HepG2 (cell line): ENCODE results near the gene PARD3. TPM values are rescaled to one million over a fixed set of nuclear protein-coding genes. Genes with fewer than 3 reads are reported as not detected.

ENCODE experiments used
- ATAC-seq: fragments of 200-7000 bp; cut with Tn5 transposase; 3 replicates; pipeline ENCODE4 v1.9.1; 2020; ENCODE audit warnings: mild to moderate bottlenecking, moderate library complexity
- BruUV-seq: library from RNA; stranded (reverse); fragments of 400-500 nt; replicated peaks from 2 replicates; lab custom pipeline; 2021; lab: Mats Ljungman, UMichigan
- CTCF ChIA-PET: fragments of 300-600 bp; formaldehyde crosslinking; extraction: SDS; loops from one replicate; lab custom pipeline; 2021; ENCODE audit warnings: low total read pairs, inconsistent platforms, low intra/inter-chr PET ratio; lab: Yijun Ruan, JAX
- POLR2A ChIA-PET: fragments of 350-600 bp; sonication (Branson Sonifier 250); formaldehyde crosslinking; loops from one replicate; lab custom pipeline; 2020; ENCODE audit warnings: antibody characterized with exemption, inconsistent platforms; lab: Yijun Ruan, JAX
- DNase-seq: peaks from one replicate; pipeline ENCODE4 v3.0.0-alpha.2; 2015; ENCODE audit warnings: low spot score
- FAIRE-seq: peaks from 3 replicates; lab custom pipeline; 2011; peaks lifted over from hg19 to GRCh38; lab: Jason Lieb, UNC
- H2AFZ ChIP-seq: one replicate; pipeline ENCODE4 v1.6.1; 2011; ENCODE audit warnings: low read length, inconsistent platforms
- H3K27ac ChIP-seq: fragments of 300-600 bp; 3 replicates; pipeline ENCODE4 v1.8.0; 2011; ENCODE audit warnings: mixed run types, mild to moderate bottlenecking, mixed read lengths, low read length, inconsistent platforms; ENCODE audit not compliant: insufficient read depth; ENCODE audit errors: extremely low read length
- H3K27me3 ChIP-seq, 2 experiments: fragments of 200-600 bp in 1 of 2; 2 replicates in 1 of 2; 3 replicates in 1 of 2; pipeline versions ENCODE4 v1.6.0 to v1.8.0; 2011; ENCODE audit warnings: low read length in 2 of 2, mild to moderate bottlenecking in 2 of 2, moderate library complexity in 2 of 2, inconsistent platforms in 1 of 2; ENCODE audit not compliant: insufficient read depth in 2 of 2, control insufficient read depth in 1 of 2
- H3K36me3 ChIP-seq, 2 experiments: fragments of 200-600 bp in 1 of 2; replicated peaks in 1 of 2; 2 replicates in 1 of 2; 3 replicates in 1 of 2; pipeline versions ENCODE4 v1.5.1 to v1.8.0; 2011; ENCODE audit warnings: low read length in 2 of 2, inconsistent platforms in 1 of 2; ENCODE audit not compliant: insufficient read depth in 2 of 2, control insufficient read depth in 1 of 2
- H3K4me1 ChIP-seq: 2 replicates; pipeline ENCODE4 v1.5.1; 2012; ENCODE audit warnings: low read length, inconsistent platforms; ENCODE audit not compliant: insufficient read depth
- H3K4me2 ChIP-seq: 2 replicates; pipeline ENCODE4 v1.6.0; 2011; ENCODE audit warnings: low read depth, low read length, inconsistent platforms
- H3K4me3 ChIP-seq, 3 experiments: fragments of 200-600 bp in 1 of 3; sonication (generic), shearing (Covaris generic) in 1 of 3; replicated peaks in 1 of 3; 2 replicates each; pipeline ENCODE4 v1.5.1; 2011 to 2016; ENCODE audit warnings: low read length in 3 of 3, inconsistent platforms in 2 of 3, low read depth in 2 of 3, mild to moderate bottlenecking in 2 of 3, control low read depth in 1 of 3, mixed read lengths in 1 of 3; ENCODE audit not compliant: insufficient read depth in 1 of 3
- H3K79me2 ChIP-seq: one replicate; pipeline ENCODE4 v1.6.1; 2011; ENCODE audit warnings: low read length, inconsistent platforms; ENCODE audit not compliant: insufficient read depth
- H3K9ac ChIP-seq: 2 replicates; pipeline ENCODE4 v1.6.0; 2011; ENCODE audit warnings: mild to moderate bottlenecking, low read depth, low read length, inconsistent platforms; ENCODE audit not compliant: insufficient read depth
- H3K9me3 ChIP-seq: 2 replicates; pipeline ENCODE4 v1.5.1; 2012; ENCODE audit warnings: mild to moderate bottlenecking, low read length
- H4K20me1 ChIP-seq: 2 replicates; pipeline ENCODE4 v1.6.0; 2011; ENCODE audit warnings: inconsistent platforms, mild to moderate bottlenecking, low read length, moderate library complexity; ENCODE audit not compliant: insufficient read depth
- ELF4 ChIP-seq: sonication (generic); formaldehyde crosslinking; IDR thresholded peaks from 2 replicates; pipeline ENCODE4 v1.5.0; 2020; ENCODE audit warnings: missing genetic modification reagents, mild to moderate bottlenecking, moderate library complexity, borderline replicate concordance
- NR2F6 ChIP-seq, 2 experiments: IDR thresholded peaks; 2 replicates each; pipeline ENCODE4 v1.6.1; 2016; ENCODE audit warnings: antibody characterized with exemption in 1 of 2, mild to moderate bottlenecking in 1 of 2
- ZNF12 ChIP-seq: sonication (generic); formaldehyde crosslinking; IDR thresholded peaks from 2 replicates; pipeline ENCODE4 v1.5.0; 2020; ENCODE audit warnings: missing genetic modification reagents
- WGBS: methylation state at CpG from one replicate; pipeline ENCODE4 v1.1.6; 2017; ENCODE audit warnings: low lambda C conversion rate; 5-methylcytosine and 5-hydroxymethylcytosine counted together
- in situ Hi-C: cut with HindIII; loops from 2 replicates; pipeline ENCODE4 v1.10.0; 2017; ENCODE audit warnings: low pct_unique_long_range_greater_than_20kb; ENCODE audit not compliant: extremely low pct_ligation_motif_present
- intact Hi-C: fragments of 100-400 bp; cut with micrococcal nuclease; formaldehyde crosslinking; loops from one replicate; pipeline ENCODE4 v1.10.0; 2022; ENCODE audit not compliant: unreplicated experiment
- polyA plus RNA-seq, 8 experiments: library from polyadenylated mRNA; depleted of rRNA in 3 of 8; stranded (reverse) in 7 of 8; unstranded in 1 of 8; fragments of >200 nt; fragmentation: Illumina TruSeq in 4 of 8; extraction: Trizol in 4 of 8; gene quantifications; 2 replicates each; pipeline versions ENCODE4 v1.2.1 to v1.2.3, GENCODE V29; 2011 to 2016; ENCODE audit warnings: low read depth in 4 of 8, missing spikeins in 1 of 8, mixed read lengths in 1 of 8; ENCODE audit not compliant: insufficient read depth in 1 of 8
- total RNA-seq, 5 experiments: library from RNA; depleted of rRNA; stranded (reverse); fragments of >200 nt; fragmentation: Illumina TruSeq; extraction: Trizol; gene quantifications; 2 replicates each; pipeline ENCODE4 v1.2.3, GENCODE V29; 2016; ENCODE audit warnings: low read depth in 1 of 5
- TF ChIP-seq, protein P1 (sequence below): sonication (generic); formaldehyde crosslinking; IDR thresholded peaks from 2 replicates; pipeline ENCODE4 v1.5.0; 2020; ENCODE audit warnings: missing genetic modification reagents

The PARD3 gene
- total and polyA plus RNA-seq, 2 of the 13 experiments (the other 11 are each of a cell fraction or from before 2014, with no cell fraction given), result 40.9 to 60.0 TPM

DNA sequence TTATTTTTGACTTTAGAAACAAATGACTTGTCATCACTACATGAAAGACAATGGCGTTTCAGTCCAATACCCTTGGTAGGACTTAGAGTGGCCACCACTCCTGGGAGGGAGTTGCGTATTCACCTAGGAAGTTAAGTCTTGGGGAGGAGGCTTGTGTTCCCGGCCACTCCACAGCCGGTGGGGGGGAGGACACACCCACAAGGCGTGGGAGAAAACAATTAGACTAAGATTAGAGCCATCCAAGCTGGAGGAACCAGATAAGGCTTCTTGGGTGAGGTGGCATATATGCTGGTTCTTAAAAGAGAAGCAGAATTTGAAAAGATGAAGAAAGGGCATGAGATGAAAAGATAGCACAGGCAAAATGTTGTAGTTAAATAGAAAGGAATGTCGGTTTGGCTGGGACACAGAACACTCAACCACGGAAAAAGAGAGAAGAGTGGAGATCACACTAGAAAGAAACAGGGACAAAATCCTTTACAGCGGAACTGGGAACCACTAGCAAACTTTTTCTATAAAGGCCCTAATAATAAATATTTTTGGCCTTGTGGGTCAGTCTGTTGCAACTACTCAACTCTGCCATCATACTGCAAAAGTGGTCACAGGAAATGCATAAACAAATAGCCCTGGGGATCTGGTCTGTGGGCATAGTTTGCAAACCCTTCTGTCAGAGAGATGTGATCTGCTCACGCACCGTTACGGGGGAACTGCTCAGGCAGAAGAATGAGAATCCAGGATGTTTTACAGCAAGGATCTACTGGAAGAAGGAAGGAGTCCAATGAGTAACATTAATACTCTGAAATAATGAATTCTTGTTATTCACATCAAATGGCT, 651.8 kb downstream of the PARD3 start:
- intact Hi-C loops, result no loop called here
- Histone ChIP-seq H3K79me2 (no peaks in the 10 kb centered on the region), H3K27ac (peak overlapping the region; percentile 36), H3K4me2 (no peak overlapping the region), H3K4me1 (peaks cover 41% of the 10 kb centered on the region), H3K36me3 (no peaks in the 10 kb centered on the region), H3K27me3 (no peaks in the 10 kb centered on the region), H2AFZ (no peak overlapping the region), H3K9ac (no peak overlapping the region), H3K9me3 (no peaks in the 10 kb centered on the region), H4K20me1 (no peaks in the 10 kb centered on the region), H3K4me3 (no peak overlapping the region)
- TF ChIP-seq, protein P1, sequence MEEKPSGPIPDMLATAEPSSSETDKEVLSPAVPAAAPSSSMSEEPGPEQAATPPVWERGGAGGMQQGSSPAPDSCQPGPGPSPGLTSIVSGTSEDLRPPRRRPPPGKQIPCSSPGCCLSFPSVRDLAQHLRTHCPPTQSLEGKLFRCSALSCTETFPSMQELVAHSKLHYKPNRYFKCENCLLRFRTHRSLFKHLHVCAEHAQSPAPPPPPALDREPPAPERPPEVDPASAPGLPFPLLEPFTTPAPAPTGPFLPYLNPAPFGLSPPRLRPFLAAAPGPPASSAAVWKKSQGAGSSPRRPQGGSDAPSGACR (CRISPR knock-in tag), result no peak
- peak; percentile 19; the same call in 1 of the 2 replicates for TF ChIP-seq ZNF12 (CRISPR knock-in tag)
- in situ Hi-C loops, result no loop called here
- POLR2A ChIA-PET, result no interaction called here
- FAIRE-seq (no peak), ATAC-seq (no peak), DNase-seq (no peak)
- no TSS peak for BruUV-seq
- CTCF ChIA-PET, result no interaction called here
- 92% methylated on average over 11 of the region's 11 CpGs for WGBS

DNA sequence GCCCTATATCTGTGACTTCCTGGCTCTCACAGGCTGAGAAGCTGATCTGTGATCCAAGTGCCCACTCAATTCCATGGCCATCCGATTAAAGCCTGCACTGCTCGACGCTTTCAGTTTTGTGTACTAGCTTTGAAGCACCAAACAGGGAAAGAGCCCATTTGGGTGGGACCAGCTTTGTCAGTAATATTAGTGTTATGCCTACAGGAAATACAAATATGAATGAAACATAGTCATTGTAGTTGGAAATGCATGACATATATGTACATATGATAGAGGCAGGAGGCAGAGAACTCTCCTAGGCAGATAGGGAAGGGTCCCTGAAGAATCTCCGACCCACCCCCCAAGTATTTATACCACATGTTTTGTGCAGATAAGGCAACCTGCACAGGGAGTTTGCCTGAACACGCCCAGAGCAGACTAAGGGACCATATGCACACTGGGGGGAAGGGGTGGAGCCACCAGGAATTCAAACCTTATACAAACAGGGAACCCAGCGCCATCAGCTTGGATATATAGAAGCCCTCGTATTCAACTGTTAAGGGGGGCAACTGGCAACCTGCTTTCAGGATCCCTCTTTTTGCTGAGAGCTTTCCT, 653.2 kb downstream of the PARD3 start:
- ChIA-PET POLR2A (interaction anchor here (0.7 kb wide), 1 partner anchor 470 kb away, joined by 4 read pairs; no protein-coding TSS in a partner anchor), CTCF (no interaction called here)
- no peak overlapping the region for H2AFZ ChIP-seq
- 88% methylated on average over 7 of the region's 7 CpGs for WGBS
- no peak overlapping the region for H3K4me2 ChIP-seq
- BruUV-seq, result no TSS peak
- H3K36me3 ChIP-seq, result no peaks in the 10 kb centered on the region
- H3K27ac ChIP-seq, result no peak overlapping the region
- H3K4me3 ChIP-seq, result no peak overlapping the region
- H3K9me3 ChIP-seq, result no peaks in the 10 kb centered on the region
- H3K4me1 ChIP-seq, result peaks cover 50% of the 10 kb centered on the region
- no peak for TF ChIP-seq NR2F6 (IDR thresholded peaks at IDR 0.05)
- no peak for TF ChIP-seq NR2F6 (CRISPR knock-in tag; IDR thresholded peaks at IDR 0.05)
- no peak for TF ChIP-seq ELF4 (CRISPR knock-in tag)
- TF ChIP-seq, all 625 proteins: peak for 0
- H3K27me3 ChIP-seq, result no peaks in the 10 kb centered on the region
- FAIRE-seq (no peak), ATAC-seq (no peak), DNase-seq (no peak)
- H3K9ac ChIP-seq, result no peak overlapping the region
- no peaks in the 10 kb centered on the region for H4K20me1 ChIP-seq
- in situ Hi-C loops, result no loop called here
- intact Hi-C loops, result no loop called here
- H3K79me2 ChIP-seq, result no peaks in the 10 kb centered on the region
